GM15510 (cell line): ENCODE data around the gene MYLK.

ENCODE experiments used
- POLR2A ChIP-seq: IDR thresholded peaks from 3 replicates; pipeline ENCODE4 v1.6.1; 2011; ENCODE audit warnings: borderline replicate concordance; ENCODE audit not compliant: insufficient read length; ENCODE audit errors: extremely low read depth

MYLK gene, protein sequence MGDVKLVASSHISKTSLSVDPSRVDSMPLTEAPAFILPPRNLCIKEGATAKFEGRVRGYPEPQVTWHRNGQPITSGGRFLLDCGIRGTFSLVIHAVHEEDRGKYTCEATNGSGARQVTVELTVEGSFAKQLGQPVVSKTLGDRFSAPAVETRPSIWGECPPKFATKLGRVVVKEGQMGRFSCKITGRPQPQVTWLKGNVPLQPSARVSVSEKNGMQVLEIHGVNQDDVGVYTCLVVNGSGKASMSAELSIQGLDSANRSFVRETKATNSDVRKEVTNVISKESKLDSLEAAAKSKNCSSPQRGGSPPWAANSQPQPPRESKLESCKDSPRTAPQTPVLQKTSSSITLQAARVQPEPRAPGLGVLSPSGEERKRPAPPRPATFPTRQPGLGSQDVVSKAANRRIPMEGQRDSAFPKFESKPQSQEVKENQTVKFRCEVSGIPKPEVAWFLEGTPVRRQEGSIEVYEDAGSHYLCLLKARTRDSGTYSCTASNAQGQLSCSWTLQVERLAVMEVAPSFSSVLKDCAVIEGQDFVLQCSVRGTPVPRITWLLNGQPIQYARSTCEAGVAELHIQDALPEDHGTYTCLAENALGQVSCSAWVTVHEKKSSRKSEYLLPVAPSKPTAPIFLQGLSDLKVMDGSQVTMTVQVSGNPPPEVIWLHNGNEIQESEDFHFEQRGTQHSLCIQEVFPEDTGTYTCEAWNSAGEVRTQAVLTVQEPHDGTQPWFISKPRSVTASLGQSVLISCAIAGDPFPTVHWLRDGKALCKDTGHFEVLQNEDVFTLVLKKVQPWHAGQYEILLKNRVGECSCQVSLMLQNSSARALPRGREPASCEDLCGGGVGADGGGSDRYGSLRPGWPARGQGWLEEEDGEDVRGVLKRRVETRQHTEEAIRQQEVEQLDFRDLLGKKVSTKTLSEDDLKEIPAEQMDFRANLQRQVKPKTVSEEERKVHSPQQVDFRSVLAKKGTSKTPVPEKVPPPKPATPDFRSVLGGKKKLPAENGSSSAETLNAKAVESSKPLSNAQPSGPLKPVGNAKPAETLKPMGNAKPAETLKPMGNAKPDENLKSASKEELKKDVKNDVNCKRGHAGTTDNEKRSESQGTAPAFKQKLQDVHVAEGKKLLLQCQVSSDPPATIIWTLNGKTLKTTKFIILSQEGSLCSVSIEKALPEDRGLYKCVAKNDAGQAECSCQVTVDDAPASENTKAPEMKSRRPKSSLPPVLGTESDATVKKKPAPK (N-terminal part only)

DNA sequence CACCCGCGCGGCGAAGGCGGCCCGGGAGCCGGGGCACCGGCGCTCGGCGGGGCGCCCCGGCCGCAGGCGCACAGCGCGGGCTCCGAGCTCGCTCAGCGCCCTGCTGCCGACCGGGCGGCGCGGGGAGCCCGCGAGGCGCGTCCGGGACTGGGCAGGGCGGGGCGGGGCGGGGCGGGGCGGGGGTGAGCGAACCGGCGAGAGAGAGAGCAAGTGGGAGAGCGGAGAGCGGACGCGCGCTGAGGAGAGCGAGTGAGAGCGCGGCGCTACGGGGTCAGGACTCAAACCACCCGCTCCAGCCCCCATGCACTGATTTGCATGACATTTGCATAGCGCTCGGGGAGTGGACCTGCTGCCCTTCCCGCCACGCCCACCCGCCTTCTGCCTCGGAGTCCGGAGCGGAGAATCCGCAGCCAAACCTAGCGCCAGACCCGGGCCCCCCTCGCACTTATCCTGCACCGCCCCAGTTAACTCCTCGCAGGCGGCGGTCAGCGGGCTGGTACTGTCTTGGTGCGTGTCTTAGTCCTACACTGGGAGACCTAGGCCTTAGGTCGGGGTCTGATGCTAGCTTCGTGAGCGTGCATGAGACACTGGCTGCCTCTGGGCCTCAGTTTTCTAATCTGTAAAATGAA, at the start of gene MYLK:
Gene MYLK, minus strand, starts transcription at position 130 of the 629 bp plus-strand sequence. CDS start 90,491 bp downstream, outside the sequence.
- no peak for TF ChIP-seq POLR2A

DNA sequence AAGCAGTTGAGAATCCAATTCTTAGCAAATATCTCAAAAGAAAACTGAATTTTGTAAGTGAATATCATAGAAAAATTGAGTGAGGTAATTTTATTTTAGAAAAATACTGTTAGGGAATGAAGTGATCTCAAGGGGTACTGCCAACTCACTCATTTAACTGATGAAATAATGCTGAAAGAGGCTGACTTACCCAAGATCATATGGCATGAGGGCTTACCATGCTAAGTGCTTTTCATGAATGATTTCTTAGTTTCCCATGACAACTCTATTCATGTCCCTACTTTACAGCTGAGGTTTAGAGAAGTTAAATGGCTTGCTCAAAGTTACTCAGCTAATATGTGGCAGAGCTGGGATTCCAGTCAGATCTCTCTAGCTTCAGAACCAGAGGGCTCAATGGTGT, 46.3 kb upstream of the MYLK start:
- no peak for TF ChIP-seq POLR2A

DNA sequence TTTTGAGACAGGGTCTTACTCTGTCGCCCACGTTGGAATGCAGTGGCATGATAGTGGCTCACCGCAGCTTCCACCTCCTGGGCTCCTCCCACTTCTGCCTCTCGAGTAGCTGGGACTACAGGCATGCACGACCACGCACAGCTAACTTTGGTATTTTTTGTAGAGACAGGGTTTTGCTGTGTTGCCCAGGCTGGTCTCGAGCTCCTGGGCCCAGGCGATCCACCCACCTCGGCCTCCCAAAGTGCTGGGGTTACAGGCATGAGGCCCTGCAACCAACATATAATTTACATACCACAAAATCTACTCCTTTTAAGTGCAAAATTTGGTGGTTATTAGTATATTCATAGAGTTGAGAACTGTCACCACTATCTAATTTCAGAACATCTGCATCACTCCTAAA, 45.2 kb upstream of the MYLK start:
- TF ChIP-seq POLR2A, result no peak

DNA sequence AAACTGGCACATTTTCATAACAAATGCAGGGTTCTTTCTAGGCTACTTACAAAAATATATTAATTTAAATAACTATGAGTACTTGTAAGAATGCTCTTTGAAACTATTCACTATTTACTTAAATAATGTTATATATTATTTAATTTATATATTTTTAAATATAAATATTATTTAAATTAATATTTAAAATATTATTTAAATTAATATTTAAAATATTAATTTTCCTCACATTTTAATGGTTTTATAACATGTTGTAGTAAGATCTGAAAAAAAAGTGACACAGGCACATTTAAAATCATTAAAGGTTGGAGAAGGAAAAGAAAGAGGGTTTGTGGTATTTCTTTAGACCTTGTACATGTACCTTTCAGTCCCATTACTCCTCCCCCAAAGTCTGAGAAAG, 42.3 kb upstream of the MYLK start:
- no peak for TF ChIP-seq POLR2A

DNA sequence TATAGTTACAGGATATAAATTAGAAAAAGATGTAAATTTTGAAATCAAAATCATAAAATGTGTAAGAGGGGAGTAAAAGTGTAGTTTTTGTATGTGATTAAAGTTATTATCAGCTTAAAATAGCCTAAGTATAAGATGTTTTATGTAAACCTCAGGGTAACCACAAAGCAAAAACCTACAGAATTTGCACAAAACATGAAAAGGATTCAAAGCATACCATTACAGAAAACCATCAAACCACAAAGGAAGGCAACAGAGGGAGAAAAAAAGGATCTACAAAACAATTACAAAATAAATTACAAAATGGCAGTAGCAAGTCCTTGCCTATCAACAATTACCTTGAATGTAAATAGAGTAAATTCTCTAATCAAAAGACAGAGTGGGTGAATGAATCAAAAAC, 36.7 kb upstream of the MYLK start:
- TF ChIP-seq POLR2A, result no peak

DNA sequence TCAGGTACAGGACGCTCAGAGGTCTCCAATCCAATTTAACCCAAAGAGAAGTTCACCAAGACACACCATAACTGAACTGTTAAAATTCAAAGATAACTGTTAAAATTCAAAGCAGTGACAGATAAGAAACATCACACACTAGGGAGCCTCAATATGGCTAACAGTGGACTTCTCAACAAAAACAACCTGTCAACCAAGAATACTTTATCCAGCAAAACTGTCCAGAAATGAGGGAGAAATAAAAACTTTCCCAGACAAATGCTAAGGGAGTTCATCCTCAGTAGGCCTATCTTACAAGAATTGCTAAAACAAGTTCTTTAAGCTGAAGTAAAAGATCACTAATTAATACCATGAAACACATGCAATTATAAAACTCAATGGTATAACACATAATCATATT, 36.3 kb upstream of the MYLK start:
- no peak for TF ChIP-seq POLR2A

DNA sequence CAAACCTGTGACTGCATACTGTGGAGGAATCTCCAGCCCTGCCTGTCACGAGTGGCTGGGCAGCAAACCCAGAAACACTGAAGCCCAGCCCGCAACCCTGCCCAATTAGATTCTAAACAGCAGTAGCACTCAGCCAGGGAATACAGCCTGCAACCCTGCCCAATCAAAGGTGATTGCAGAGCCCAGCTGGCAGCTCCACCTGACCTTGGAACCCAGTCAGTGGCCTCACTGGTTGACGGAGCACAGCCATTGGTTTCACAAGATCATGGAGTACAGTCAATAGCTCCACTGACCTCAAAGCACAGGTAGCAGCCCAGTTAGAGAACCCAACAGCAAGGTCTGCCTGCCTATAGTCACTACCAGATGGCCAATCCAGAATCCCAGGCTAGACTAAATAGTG, 35.2 kb upstream of the MYLK start:
- no peak for TF ChIP-seq POLR2A

DNA sequence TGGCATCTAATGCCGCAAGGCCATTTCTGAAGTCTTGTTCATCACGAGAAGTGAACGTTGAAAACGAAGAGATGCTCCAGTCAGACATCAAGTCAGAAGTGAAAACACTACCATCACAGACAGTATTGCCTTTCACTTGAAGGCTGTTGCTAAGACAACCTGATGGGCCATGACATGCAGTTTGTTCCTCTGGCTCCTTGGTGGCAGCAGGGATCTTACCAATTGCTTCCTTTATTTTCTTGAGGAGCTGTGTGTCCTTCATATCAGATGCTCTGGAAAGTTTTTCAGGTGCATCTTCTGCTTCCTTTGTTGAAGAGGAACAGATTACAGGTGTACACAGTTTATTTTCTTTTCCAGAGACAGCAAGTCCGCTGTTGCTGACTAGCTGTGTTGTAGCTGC, 30.7 kb upstream of the MYLK start:
- no peak for TF ChIP-seq POLR2A

DNA sequence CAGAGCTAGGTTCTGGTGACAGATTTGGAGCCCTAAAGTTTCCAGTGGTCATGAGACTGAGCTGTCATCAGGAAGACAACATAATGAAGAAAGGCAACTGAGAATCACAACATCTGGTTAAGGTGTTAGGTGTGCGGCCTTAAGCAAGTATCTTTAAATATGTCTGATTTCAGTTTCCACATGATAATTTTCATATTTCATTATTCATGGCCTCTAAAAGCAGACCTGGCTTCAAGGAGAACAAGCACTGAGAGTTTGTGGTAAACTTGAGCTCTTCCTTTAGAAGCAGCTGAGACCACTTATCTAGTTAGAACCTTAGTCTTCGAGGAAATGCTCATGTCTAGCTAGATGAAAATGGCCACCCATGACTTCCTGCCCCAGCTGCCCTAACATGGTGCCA, 25.7 kb upstream of the MYLK start:
- TF ChIP-seq POLR2A, result no peak

DNA sequence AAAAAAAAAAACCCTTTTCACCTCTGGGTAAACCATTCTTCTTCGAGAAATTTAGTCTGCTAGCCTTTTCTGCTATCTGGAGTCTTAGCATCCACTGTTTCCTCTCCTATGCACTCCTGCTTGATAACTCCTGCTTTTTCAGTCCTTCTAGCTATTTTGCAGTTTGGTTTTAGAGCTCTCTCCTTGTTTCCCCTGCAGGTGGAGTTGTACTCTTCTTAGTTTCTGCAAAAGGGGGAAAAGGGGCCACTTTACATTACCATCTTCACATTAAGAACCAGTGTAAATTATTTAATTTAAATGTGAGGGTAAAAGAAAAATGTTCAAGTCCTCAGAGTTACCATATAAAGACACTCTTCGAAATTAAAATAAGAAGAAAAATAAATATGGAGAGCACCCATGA, 23.6 kb upstream of the MYLK start:
- no peak for TF ChIP-seq POLR2A

DNA sequence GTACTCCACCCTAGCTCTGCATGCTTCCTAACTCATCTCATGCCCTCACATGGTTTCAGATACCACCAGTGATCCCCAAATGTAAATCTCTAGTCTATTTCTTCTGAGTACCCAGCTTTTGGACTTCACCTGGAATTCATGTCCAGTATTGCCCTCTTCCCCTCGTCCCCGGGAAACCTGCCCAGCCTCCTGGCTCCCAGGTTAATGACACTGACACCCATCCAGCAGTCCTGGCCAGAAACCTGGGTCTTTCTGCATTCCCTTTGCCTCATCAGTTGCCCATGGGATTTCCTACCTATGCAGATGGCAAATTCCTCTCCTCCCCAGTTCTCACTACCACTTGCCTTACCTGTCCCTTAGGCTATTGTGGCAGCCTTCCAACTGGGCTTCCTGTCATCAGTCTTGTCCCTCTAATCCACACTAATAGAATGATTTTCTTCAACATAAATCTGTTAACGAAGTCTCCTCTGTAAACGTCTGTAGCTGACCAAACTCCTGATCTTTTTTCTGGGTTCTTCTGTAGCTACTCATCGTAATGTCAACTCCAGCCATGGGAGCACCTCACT, 15.3 kb upstream of the MYLK start:
- no peak for TF ChIP-seq POLR2A

DNA sequence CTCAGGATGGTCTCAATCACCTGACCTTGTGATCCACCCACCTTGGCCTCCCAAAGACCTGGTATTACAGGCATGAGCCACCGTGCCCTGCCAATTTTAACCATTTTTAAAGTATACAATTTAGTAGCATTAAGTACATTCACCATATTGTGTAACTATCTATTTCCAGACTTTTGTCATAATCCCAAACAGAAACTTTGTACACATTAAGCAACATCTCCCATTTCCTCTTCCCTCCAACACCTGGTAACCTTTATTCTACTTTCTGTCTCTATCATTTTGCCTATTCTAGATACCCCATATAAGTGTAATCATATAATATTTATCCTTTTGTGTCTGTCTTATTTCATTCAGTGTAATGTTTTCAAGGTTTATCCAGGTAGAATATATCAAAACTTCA, 8.9 kb upstream of the MYLK start:
- no peak for TF ChIP-seq POLR2A

DNA sequence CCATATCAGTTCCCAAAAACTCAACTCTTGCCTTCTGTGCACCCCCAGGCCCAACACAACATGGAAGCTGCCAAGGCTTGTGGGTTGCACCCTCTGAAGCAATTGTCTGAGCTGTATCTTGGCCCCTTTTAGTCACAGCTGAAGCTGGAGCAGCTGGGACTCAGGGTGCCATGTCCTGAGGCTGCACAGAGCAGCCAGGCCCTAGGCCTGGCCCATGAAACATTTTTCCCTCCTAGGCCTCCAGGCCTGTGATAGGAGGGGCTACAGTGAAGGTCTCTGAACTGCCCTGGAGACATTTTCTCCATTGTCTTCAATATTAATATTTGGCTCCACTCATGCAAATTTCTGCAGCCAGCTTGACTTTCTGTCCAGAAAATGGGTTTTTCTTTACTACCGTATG, 8.1 kb upstream of the MYLK start:
- TF ChIP-seq POLR2A, result no peak

DNA sequence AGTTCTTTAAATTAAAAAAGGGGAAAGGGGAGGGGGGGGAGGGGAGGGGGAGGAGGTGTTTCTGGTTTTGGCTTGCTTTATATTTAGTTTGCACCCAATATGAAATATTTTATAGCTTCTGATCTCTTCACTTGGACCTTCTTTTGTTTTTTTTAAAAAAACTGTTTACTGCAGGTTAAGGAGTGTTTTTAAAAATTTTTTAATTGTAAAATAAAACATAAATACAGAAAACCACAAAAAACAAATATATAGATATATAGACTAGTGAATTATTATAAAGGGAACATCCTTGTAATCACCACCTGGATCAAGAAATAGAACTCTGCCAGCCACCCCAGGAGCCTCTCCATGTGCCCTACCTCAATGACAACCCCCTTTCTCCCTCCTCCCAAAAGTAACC, 861 bp upstream of the MYLK start:
- TF ChIP-seq POLR2A, result no peak

DNA sequence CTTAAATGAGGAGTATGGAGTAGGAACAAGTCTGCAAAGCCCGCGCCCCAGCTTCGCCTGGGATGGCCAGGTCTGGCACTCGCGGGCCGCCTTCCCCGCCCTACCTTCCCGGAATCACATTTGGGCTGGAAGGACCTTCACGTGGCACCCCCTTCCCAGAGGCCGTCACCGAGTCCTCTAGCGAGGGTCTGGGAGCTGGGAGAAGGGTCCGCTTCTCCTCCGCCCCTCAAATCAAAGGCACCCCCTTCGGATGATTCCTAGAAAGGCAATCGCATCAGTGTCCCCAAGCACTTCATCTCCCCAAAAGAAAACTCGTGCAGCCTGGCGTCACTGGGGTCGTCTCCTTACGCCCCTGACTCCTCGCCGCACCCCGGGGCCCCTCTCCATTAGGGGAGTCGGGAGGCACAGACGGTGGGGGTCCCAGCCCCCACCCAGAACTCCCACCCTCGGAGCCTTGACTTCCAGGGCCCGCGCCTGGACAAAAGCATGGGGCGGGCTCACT, 380 bp downstream of the MYLK start:
- TF ChIP-seq POLR2A, result no peak

DNA sequence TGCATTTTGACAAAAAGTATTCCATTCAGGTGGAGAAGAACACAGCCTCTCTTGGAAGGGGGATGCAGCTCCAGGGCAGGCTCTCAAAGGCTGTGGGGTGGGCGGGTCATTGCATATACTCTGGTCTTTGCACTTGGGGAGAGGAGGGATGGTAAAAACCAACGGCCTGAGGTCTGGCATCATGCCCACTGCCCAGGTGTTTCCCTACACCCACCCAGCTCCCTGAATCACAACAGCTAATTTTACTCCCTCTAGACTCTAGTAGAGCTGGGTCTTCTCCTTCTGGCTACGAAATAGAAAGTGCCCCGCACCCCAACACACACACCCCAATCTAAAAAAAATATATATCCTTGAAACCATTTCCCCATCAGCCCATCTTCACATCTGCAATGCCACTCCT, 1.0 kb downstream of the MYLK start:
- no peak for TF ChIP-seq POLR2A
